Measurements from ENCODE around the gene SLC5A1. TPM values are rescaled to one million over a fixed set of nuclear protein-coding genes. Genes with fewer than 3 reads are reported as not detected.

SLC5A1 gene
- total RNA-seq, 1 donor from 2014 or later, result not detected

DNA sequence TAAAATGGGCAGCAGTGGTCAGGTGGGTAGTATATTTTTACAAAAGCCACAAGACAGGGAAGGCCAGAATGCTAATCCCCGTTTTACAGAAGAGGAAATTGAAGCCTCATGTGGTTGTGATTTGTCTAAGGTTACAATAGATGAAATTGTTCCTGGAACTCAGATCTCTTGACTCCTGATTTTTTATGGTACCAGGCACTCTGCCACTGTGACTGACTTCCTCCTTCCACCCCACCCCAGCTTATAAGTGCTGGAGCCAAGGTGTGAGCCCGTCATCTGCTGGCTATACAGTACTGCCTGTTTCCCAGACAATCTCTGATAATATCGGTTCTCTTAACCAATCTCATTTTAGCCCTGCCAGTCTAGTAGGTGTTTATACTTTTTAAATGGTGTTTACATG is 1.9 kb downstream of the SLC5A1 start:
- no peak overlapping the region for H3K27ac Mint-ChIP-seq (ENCODE audit: unreplicated experiment)
- TF ChIP-seq CTCF (IDR thresholded peaks at IDR 0.05), result no peak
- H3K27me3 Mint-ChIP-seq (ENCODE audit: low read depth), result peaks cover 58% of the 10 kb centered on the region
- H3K4me1 Mint-ChIP-seq (ENCODE audit: low read depth), result no peaks in the 10 kb centered on the region
- H3K36me3 Mint-ChIP-seq (ENCODE audit: low read depth), result no peaks in the 10 kb centered on the region
- no peak overlapping the region for H3K4me3 Mint-ChIP-seq (ENCODE audit: unreplicated experiment)
- H3K9me3 Mint-ChIP-seq (ENCODE audit: low read depth), result no peaks in the 10 kb centered on the region
- no peak for DNase-seq (ENCODE audit: low spot score)

DNA sequence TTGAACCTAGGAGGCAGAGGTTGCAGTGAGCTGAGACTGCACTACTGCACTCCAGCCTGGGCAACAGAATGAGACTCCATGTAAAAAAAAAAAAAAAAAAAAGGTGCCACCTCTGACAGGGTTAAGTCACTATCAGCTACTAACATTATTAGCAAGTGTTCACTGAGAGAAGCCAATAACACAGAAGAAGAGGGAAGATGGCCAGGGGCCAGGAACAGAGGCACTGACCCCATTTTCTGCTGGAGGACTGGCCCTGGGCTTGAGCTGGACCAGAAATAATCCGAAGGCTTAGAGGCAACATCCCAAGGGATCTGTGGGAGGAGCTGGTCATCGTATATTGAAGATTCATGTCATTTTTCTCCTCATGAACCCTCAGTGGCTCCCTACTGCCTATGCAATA is 5.0 kb downstream of the SLC5A1 start:
- peaks cover 8% of the 10 kb centered on the region for H3K4me1 Mint-ChIP-seq (ENCODE audit: low read depth)
- H3K27ac Mint-ChIP-seq (ENCODE audit: unreplicated experiment), result no peak overlapping the region
- no peak for DNase-seq (ENCODE audit: low spot score)
- no peaks in the 10 kb centered on the region for H3K9me3 Mint-ChIP-seq (ENCODE audit: low read depth)
- no peak overlapping the region for H3K4me3 Mint-ChIP-seq (ENCODE audit: unreplicated experiment)
- H3K36me3 Mint-ChIP-seq (ENCODE audit: low read depth), result no peaks in the 10 kb centered on the region
- H3K27me3 Mint-ChIP-seq (ENCODE audit: low read depth), result peaks cover 38% of the 10 kb centered on the region
- TF ChIP-seq CTCF (IDR thresholded peaks at IDR 0.05), result no peak

DNA sequence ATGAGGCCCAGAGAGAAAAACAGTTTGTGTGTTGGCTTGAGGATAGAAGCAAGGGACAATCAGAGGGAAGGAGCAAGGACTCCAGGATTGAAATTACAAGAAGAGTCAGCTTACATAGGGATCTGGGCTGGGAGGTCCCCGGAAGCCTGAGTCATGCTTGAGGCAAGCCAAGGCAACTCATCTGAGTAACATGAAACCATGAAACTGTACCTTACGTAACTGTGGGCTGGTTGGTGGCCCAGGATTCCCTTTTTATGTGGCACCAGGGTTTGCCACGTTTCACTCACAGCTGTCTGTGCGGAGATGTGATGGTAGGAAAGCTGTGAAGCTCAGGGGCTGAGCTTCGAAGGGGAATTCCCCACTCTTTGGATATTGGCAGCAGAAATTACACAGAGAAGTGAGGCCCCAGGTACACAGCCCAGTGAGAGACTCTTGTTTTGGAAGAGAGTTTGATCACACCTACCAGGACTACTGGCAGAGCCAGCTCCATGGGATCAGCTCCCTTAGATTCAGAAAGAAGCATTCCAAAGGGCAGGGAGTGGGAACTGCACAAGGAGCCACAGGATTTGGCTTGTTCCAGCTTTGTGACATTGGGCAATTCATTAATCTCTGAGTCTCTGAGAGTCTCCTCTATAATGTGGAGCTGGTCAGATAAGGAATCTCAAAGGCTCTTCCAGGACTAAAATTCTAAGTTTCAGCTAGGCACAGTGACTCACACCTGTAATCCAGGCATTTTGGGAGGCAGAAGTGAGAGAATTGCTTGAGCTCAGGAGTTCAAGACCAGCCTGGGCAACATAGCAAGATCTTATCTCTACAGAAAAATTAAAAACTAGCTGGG is 7.8 kb downstream of the SLC5A1 start:
- Mint-ChIP-seq H3K9me3 (ENCODE audit: low read depth) (no peaks in the 10 kb centered on the region), H3K27ac (ENCODE audit: unreplicated experiment) (peak overlapping the region; percentile 74), H3K4me1 (ENCODE audit: low read depth) (peaks cover 8% of the 10 kb centered on the region), H3K27me3 (ENCODE audit: low read depth) (peaks cover 20% of the 10 kb centered on the region), H3K4me3 (ENCODE audit: unreplicated experiment) (no peak overlapping the region), H3K36me3 (ENCODE audit: low read depth) (no peaks in the 10 kb centered on the region)
- TF ChIP-seq CTCF (IDR thresholded peaks at IDR 0.05), result no peak
- no peak for DNase-seq (ENCODE audit: low spot score)

- H3K36me3 Mint-ChIP-seq (ENCODE audit: low read depth), result no peaks in the 10 kb centered on the region
- peaks cover 8% of the 10 kb centered on the region for H3K27me3 Mint-ChIP-seq (ENCODE audit: low read depth)
- peaks cover 8% of the 10 kb centered on the region for H3K4me1 Mint-ChIP-seq (ENCODE audit: low read depth)
- TF ChIP-seq CTCF (IDR thresholded peaks at IDR 0.05), result no peak
- H3K9me3 Mint-ChIP-seq (ENCODE audit: low read depth), result no peaks in the 10 kb centered on the region
- H3K4me3 Mint-ChIP-seq (ENCODE audit: unreplicated experiment), result no peak overlapping the region
- DNase-seq (ENCODE audit: low spot score), result no peak
- H3K27ac Mint-ChIP-seq (ENCODE audit: unreplicated experiment), result no peak overlapping the region
These were observed 9.2 kb downstream of the SLC5A1 start for GRCh38 chr22:32052244-32052643.

DNA sequence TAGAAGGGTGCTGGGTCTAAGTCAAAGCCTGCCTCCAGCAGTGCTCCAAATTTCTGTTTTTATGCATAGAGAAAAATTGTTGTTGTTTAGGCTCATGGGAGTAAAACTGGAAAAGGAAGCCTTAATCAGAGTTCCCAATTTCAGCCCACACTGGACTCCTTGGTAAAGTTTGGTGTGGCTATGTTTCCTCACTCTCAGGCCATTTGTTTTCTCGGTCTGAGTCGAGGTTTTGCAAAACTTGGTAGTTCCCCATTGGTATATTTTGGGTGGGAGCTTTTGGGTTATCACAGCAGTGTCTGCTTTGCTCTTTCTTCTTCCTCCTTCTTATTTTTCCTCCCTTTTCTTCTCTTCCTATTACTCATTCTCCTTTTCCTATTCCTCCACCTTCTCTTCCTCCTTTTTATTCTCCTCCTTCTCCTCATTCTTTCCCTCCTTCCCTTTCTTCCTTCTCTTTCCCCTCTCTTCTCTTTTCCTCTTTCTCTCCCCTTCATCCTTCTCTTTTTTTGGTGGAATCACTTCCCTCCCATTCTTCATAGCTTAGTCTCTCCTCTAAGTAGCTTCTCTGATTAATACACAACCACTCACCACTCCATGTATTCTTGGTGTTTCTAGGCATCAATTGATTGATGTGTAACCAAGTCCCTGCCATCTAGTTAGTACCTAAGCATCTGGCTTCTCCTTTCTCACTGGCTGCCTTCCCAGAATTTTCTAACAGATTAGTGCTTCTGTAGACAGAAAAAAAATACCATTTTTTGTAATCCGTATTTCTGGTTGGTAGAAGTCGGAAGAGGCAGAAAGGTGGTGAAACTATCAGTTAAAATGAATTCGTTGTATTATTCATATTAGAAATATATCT is 10.1 kb downstream of the SLC5A1 start:
- Mint-ChIP-seq H3K4me3 (ENCODE audit: unreplicated experiment) (no peak overlapping the region), H3K4me1 (ENCODE audit: low read depth) (peaks cover 8% of the 10 kb centered on the region), H3K36me3 (ENCODE audit: low read depth) (no peaks in the 10 kb centered on the region), H3K27me3 (ENCODE audit: low read depth) (peaks cover 7% of the 10 kb centered on the region), H3K9me3 (ENCODE audit: low read depth) (no peaks in the 10 kb centered on the region), H3K27ac (ENCODE audit: unreplicated experiment) (no peak overlapping the region)
- no peak for TF ChIP-seq CTCF (IDR thresholded peaks at IDR 0.05)
- no peak for DNase-seq (ENCODE audit: low spot score)
